HG02973 (cell line): ENCODE results near the gene GXYLT2.
"Not testable (repeated sequence)": the region's sequence is repeated elsewhere in the genome, so short reads cannot be mapped to it uniquely, and the experiment has no call there.

Experiments used
- ATAC-seq: cut with Tn5 transposase; IDR thresholded peaks from one replicate; pipeline ENCODE4 v1.9.1; 2021; ENCODE audit warnings: moderate library complexity; ENCODE audit not compliant: unreplicated experiment

GXYLT2 gene

GRCh38 chr3:72892081-72892775 lies 4.4 kb downstream of the GXYLT2 start:
- ATAC-seq = no peak

GRCh38 chr3:72892870-72893269 lies 5.0 kb downstream of the GXYLT2 start:
- no peak for ATAC-seq

GRCh38 chr3:72894976-72895552 lies 7.2 kb downstream of the GXYLT2 start:
- no peak for ATAC-seq

DNA sequence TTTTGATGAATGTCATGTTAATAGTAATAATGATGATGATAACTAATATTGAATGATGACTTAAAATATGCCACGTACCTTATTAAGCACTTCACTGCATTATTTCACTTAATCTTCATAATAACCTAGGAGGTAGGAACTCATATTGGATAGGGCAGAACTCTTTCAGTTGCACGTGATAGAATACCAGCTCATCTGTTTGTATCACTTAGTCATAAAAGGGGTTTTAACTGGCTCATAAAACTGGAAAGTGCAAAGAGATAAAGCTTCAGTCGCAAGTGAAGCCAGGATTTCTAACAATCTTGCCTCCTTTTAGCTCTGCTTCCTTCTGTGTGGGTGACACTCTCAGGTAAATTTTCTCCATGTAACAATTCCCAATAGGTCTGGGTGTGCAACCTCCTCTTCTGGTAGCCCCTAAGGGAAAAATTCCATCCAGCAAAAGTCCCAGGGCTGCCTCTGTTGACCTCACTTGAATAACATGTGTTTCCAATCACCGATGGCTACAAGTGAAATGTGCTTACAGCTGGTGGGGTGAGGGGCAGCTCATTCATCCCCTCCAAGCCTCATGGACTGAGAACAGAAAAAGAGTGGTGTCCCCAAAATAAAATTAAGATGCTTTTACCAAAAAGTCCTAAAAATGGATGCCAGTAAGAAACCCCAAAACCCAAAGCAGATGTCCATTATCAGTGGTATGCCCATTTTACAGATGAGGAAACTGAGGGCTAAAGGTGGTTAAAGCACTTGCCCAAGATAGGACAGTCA lies 9.3 kb downstream of the GXYLT2 start:
- no peak for ATAC-seq

DNA sequence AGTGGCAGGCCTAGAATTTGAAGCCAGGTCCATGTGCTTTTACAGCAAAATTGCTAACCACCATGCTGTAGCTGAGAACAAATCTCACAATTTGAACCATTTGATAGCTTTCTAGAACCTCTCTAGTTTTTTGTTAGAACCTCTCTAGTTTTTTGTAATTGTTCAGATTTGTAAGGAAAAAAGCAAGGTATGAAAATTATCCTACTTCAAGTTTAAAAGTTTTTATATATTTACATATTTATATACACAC lies 9.8 kb downstream of the GXYLT2 start:
- no peak for ATAC-seq

GRCh38 chr3:72899349-72899765 lies 11.5 kb downstream of the GXYLT2 start:
- ATAC-seq = no peak

DNA sequence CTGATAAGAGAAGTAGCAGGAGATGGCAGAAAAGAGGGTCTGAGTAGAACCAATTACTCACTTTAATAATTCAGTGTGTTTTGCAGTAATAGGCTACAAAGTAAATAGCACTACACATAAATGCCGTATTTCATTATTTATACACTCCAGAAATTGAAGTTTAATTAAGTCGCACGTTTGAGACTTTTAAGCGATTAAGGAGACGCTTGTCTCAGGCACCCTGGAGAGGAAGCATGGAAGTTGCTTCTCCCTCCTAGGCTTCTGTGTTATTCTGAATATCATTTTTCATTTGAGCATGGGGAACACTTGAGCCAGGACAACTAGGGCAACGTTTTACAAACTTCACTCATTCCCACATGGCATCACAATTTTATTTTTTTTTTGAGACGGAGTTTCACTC lies 12.2 kb downstream of the GXYLT2 start:
- ATAC-seq = no peak

DNA sequence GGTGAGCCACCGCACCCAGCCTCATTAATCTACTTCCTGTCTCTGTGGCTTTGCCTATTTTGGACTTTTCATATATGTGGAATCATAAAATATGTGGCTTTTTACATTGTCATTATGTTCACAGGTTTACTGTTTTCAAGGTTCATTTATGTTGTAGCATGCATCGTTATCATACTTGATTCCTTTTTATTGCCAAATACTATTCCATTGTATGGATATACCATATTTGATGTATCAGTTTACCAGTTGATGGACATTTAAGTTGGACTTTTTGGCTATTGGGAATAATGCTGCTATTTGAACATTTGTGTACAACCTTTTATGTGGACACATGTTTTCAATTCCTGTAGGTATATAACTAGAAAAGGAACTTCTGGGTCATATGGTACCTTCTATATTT lies 14.0 kb downstream of the GXYLT2 start:
- ATAC-seq = no peak

- ATAC-seq = no peak
Measured at GRCh38 chr3:72903004-72903403, 15.2 kb downstream of the GXYLT2 start.

DNA sequence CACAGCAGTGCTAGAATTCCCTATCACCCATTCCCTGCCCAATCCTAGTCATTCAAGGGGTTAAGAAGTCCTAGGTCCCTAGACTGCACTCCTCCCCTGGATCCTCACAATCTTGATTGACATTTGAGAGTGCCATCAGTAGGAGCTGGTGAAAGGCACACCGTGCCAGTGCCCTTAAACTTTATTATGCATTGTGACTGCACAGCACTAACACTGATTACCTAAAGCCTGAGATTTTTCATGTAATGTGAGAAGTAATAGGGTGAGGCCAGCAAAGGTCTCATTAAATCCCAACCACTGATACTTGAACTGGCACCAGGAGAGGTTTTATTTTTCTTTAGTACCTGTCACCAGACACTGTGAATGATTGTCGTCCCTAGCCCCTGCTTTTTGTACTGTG lies 16.3 kb downstream of the GXYLT2 start:
- no peak for ATAC-seq

- no peak for ATAC-seq
Measured at GRCh38 chr3:72906154-72906553, 18.3 kb downstream of the GXYLT2 start.

- no peak for ATAC-seq
Measured at GRCh38 chr3:72907131-72907711, 19.4 kb downstream of the GXYLT2 start.

GRCh38 chr3:72907731-72908620 lies 20.1 kb downstream of the GXYLT2 start:
- ATAC-seq = no peak

DNA sequence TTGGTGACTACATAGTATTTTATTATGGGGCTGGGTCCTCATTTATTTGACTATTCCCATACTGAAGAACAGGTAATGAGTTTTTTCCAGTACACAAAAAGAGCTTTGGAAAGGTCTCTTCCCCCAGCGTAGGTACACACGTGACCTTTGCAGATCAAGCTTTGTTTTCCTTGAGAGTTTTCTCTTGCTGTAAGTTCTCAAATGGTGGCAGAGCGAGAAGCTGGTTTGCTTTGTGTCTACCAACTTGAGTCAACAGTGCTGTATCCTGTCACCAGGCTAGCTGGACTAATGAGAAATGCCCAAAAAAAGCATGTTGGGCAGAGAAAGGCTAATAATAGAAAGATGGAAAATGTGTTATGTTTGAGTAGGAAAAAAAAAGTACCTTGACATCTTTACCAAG lies 21.7 kb downstream of the GXYLT2 start:
- ATAC-seq = no peak

GRCh38 chr3:72912532-72912931 lies 24.7 kb downstream of the GXYLT2 start:
- no peak for ATAC-seq

GRCh38 chr3:72914383-72914782 lies 26.5 kb downstream of the GXYLT2 start:
- no peak for ATAC-seq

- ATAC-seq = no peak
Measured at GRCh38 chr3:72916250-72916649, 28.4 kb downstream of the GXYLT2 start.

DNA sequence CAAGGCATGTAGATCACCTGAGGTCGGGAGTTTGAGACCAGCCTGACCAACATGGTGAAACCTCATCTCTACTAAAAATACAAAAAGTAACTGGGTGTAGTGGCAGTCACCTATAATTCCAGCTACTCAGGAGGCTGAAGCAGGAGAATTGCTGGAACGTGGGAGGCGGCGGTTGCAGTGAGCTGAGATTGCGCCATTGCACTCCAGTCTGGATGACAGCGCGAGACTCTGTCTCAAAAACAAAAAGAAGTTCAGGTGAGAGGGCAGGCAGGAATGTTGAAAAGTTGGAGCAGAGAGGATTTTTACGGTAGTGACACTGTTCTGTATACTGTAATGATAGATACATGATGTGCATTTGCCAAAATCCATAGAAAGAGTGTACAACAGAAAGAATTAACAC lies 31.7 kb downstream of the GXYLT2 start:
- no peak for ATAC-seq

DNA sequence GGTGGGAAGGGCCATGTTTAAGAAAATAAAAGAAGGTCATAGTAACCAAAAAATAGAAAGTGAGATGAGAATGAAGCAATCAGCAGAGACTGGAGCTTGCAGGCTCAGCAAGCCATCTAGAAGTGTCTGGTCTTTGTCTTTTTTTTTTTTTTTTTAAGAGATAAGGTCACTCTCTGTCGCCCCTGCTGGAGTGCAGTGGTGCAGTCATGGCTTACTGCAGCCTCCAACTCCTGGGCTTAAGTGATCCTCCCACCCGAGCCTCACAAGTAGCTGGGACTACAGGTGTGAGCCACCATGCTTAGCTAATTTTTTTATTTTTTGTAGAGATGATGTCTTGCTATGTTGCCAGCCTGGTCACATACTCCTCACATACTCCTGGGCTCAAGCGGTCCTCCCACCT lies 36.2 kb downstream of the GXYLT2 start:
- ATAC-seq = no peak

GRCh38 chr3:72928781-72929735 lies 41.2 kb downstream of the GXYLT2 start:
- not testable (repeated sequence) for ATAC-seq
